Measurements from ENCODE around the gene HFM1. TPM values are rescaled to one million over a fixed set of nuclear protein-coding genes. Genes with fewer than 3 reads are reported as not detected.

Gene HFM1
- total RNA-seq, 1 experiment from 2014 or later: 2.4 TPM

DNA sequence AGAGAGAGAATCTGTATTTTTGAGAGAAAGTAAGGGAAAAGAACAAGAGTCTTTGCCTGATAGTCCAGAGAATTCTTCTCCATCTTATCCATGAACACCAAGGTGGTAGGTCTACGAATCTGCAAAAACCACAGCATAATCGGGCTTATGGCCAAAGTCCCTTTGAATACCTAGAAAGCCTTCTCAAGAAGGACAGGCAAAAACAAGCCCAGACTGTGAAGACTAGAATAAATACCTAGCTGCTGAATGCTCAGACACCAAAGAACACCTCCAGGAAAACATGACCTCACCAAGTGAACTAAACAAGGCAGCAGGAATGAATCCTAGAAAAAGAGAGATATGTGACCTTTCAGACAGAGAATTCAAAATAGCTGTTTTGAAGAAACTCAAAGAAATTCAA is 79.2 kb downstream of the HFM1 start:
- H3K79me2 ChIP-seq (ENCODE audit: insufficient read depth, low read length): no peaks in the 10 kb centered on the region
- no peak overlapping the region for H2BK12ac ChIP-seq (ENCODE audit: insufficient read length, low read depth, low read length)
- Mint-ChIP-seq H3K36me3 (ENCODE audit: insufficient read depth in 1 of 3, low read depth in 3 of 3) (peaks cover 4 to 13% (median 10%) of the 10 kb centered on the region in 3 experiments; a peak in 6 of 7 replicates), H3K4me1 (no peaks in the 10 kb centered on the region), H3K27ac (no peak overlapping the region; a peak in 1 of 7 replicates), H3K4me3 (no peak overlapping the region), H3K27me3 (ENCODE audit: low read depth) (no peaks in the 10 kb centered on the region), H3K9me3 (peaks cover 0 to under 1% of the 10 kb centered on the region in 2 experiments; a peak in 2 of 5 replicates)
- H3K27ac ChIP-seq (ENCODE audit: insufficient read length, low read depth, low read length): no peak overlapping the region
- H3K27me3 ChIP-seq (ENCODE audit: insufficient read depth, low read length): no peaks in the 10 kb centered on the region
- H3K79me1 ChIP-seq (ENCODE audit: insufficient read depth, low read depth, low read length, poor library complexity, severe bottlenecking): no peaks in the 10 kb centered on the region
- no CpG with 5 or more reads among the region's 2 CpGs for WGBS (ENCODE audit: extremely low coverage, insufficient read length, low lambda C conversion rate)
- no peak overlapping the region for H2BK120ac ChIP-seq (ENCODE audit: low read depth, low read length, poor library complexity, severe bottlenecking)
- no peak for DNase-seq
- no peaks in the 10 kb centered on the region for H3K9me3 ChIP-seq (ENCODE audit: control insufficient read depth, low read depth, low read length)
- H3T11ph ChIP-seq (ENCODE audit: low read length): no peak overlapping the region
- no peak overlapping the region for H3K18ac ChIP-seq (ENCODE audit: insufficient read length, low read depth, low read length)
- no peak overlapping the region for H3K23ac ChIP-seq (ENCODE audit: insufficient read length, low read depth, low read length)
- no peaks in the 10 kb centered on the region for H3K23me2 ChIP-seq (ENCODE audit: insufficient read length, low read depth, low read length, poor library complexity, severe bottlenecking)
- no peak overlapping the region for H4K91ac ChIP-seq (ENCODE audit: insufficient read length, low read depth, low read length)
- H2BK20ac ChIP-seq (ENCODE audit: low read depth, low read length, poor library complexity, severe bottlenecking): no peak overlapping the region
- H2BK15ac ChIP-seq (ENCODE audit: low read depth, low read length): no peak overlapping the region
- H3K4me1 ChIP-seq (ENCODE audit: insufficient read depth, low read length): no peaks in the 10 kb centered on the region
- H3K4me2 ChIP-seq (ENCODE audit: insufficient read depth, insufficient read length, low read length): no peak overlapping the region
- H4K8ac ChIP-seq (replicated peaks; ENCODE audit: insufficient read length, low read depth, low read length): no peak overlapping the region
- H4K20me1 ChIP-seq (ENCODE audit: control insufficient read depth, insufficient read depth, insufficient read length): no peaks in the 10 kb centered on the region
- H3K4ac ChIP-seq (ENCODE audit: low read depth, low read length): no peak overlapping the region
- no peak overlapping the region for H2AK5ac ChIP-seq (ENCODE audit: insufficient read length, low read length)
- no peak overlapping the region for H2AFZ ChIP-seq (ENCODE audit: low read length)
- H3K14ac ChIP-seq (ENCODE audit: insufficient read depth, low read length): no peak overlapping the region
- H3K9ac ChIP-seq (ENCODE audit: extremely low read depth, insufficient read length, low read length): no peak overlapping the region
- no peak overlapping the region for H4K5ac ChIP-seq (ENCODE audit: insufficient read length, low read depth, low read length)
- no peak overlapping the region for H3K56ac ChIP-seq (ENCODE audit: insufficient read length, low read depth, low read length)
- TF ChIP-seq, protein P1, sequence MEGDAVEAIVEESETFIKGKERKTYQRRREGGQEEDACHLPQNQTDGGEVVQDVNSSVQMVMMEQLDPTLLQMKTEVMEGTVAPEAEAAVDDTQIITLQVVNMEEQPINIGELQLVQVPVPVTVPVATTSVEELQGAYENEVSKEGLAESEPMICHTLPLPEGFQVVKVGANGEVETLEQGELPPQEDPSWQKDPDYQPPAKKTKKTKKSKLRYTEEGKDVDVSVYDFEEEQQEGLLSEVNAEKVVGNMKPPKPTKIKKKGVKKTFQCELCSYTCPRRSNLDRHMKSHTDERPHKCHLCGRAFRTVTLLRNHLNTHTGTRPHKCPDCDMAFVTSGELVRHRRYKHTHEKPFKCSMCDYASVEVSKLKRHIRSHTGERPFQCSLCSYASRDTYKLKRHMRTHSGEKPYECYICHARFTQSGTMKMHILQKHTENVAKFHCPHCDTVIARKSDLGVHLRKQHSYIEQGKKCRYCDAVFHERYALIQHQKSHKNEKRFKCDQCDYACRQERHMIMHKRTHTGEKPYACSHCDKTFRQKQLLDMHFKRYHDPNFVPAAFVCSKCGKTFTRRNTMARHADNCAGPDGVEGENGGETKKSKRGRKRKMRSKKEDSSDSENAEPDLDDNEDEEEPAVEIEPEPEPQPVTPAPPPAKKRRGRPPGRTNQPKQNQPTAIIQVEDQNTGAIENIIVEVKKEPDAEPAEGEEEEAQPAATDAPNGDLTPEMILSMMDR (conservative IDR thresholded peaks at IDR 0.05): no peak
- H2BK5ac ChIP-seq (ENCODE audit: insufficient read length, low read length): no peak overlapping the region

All from H9 (cell line).